ENCODE data around the gene USP4.

USP4 gene

GRCh38 chr3:49273825-49274532, 65.9 kb downstream of the USP4 start:
- TF ChIP-seq SUZ12 (IDR thresholded peaks at IDR 0.05; ENCODE audit: extremely low read depth, insufficient read depth, insufficient read length) (no peak), YY1 (IDR thresholded peaks at IDR 0.05; ENCODE audit: insufficient read depth, insufficient read length) (no peak), ZNF274 (IDR thresholded peaks at IDR 0.05; ENCODE audit: low read depth, low read length) (no peak)
- Histone ChIP-seq H3K27me3 (ENCODE audit: insufficient read depth, insufficient read length) (no peaks in the 10 kb centered on the region), H3K9me3 (ENCODE audit: insufficient read depth, low read length) (no peaks in the 10 kb centered on the region), H3K36me3 (ENCODE audit: insufficient read depth, insufficient read length, low read length) (peaks cover 49% of the 10 kb centered on the region), H3K4me3 (ENCODE audit: insufficient read length, low read depth) (no peak overlapping the region), H3K9ac (ENCODE audit: insufficient read length, low read depth) (no peak overlapping the region), H3K4me1 (ENCODE audit: insufficient read depth, insufficient read length) (peaks cover 3% of the 10 kb centered on the region)
- no peak for DNase-seq (ENCODE audit: low read depth, low spot score)

- peaks cover 3% of the 10 kb centered on the region for H3K4me1 ChIP-seq (ENCODE audit: insufficient read depth, insufficient read length)
- no peak overlapping the region for H3K9ac ChIP-seq (ENCODE audit: insufficient read length, low read depth)
- H3K9me3 ChIP-seq (ENCODE audit: insufficient read depth, low read length), result no peaks in the 10 kb centered on the region
- no peaks in the 10 kb centered on the region for H3K27me3 ChIP-seq (ENCODE audit: insufficient read depth, insufficient read length)
- no peak overlapping the region for H3K4me3 ChIP-seq (ENCODE audit: insufficient read length, low read depth)
- no peak for DNase-seq (ENCODE audit: low read depth, low spot score)
- peaks cover 21% of the 10 kb centered on the region for H3K36me3 ChIP-seq (ENCODE audit: insufficient read depth, insufficient read length, low read length)
- TF ChIP-seq ZNF274 (IDR thresholded peaks at IDR 0.05; ENCODE audit: low read depth, low read length) (no peak), SUZ12 (IDR thresholded peaks at IDR 0.05; ENCODE audit: extremely low read depth, insufficient read depth, insufficient read length) (no peak), YY1 (IDR thresholded peaks at IDR 0.05; ENCODE audit: insufficient read depth, insufficient read length) (no peak)
Measured at GRCh38 chr3:49271047-49271446, 68.8 kb downstream of the USP4 start.

- H3K9ac ChIP-seq (ENCODE audit: insufficient read length, low read depth), result no peak overlapping the region
- peaks cover 6% of the 10 kb centered on the region for H3K4me1 ChIP-seq (ENCODE audit: insufficient read depth, insufficient read length)
- DNase-seq (ENCODE audit: low read depth, low spot score), result no peak
- TF ChIP-seq ZNF274 (IDR thresholded peaks at IDR 0.05; ENCODE audit: low read depth, low read length) (no peak), SUZ12 (IDR thresholded peaks at IDR 0.05; ENCODE audit: extremely low read depth, insufficient read depth, insufficient read length) (no peak), YY1 (IDR thresholded peaks at IDR 0.05; ENCODE audit: insufficient read depth, insufficient read length) (no peak)
- no peak overlapping the region for H3K4me3 ChIP-seq (ENCODE audit: insufficient read length, low read depth)
- no peaks in the 10 kb centered on the region for H3K27me3 ChIP-seq (ENCODE audit: insufficient read depth, insufficient read length)
- H3K36me3 ChIP-seq (ENCODE audit: insufficient read depth, insufficient read length, low read length), result peaks cover 16% of the 10 kb centered on the region
- H3K9me3 ChIP-seq (ENCODE audit: insufficient read depth, low read length), result no peaks in the 10 kb centered on the region
Measured at GRCh38 chr3:49270156-49270500, 69.7 kb downstream of the USP4 start.

GRCh38 chr3:49269443-49270155, 70.3 kb downstream of the USP4 start:
- Histone ChIP-seq H3K4me3 (ENCODE audit: insufficient read length, low read depth) (no peak overlapping the region), H3K27me3 (ENCODE audit: insufficient read depth, insufficient read length) (no peaks in the 10 kb centered on the region), H3K9me3 (ENCODE audit: insufficient read depth, low read length) (no peaks in the 10 kb centered on the region), H3K4me1 (ENCODE audit: insufficient read depth, insufficient read length) (peaks cover 6% of the 10 kb centered on the region), H3K9ac (ENCODE audit: insufficient read length, low read depth) (no peak overlapping the region), H3K36me3 (ENCODE audit: insufficient read depth, insufficient read length, low read length) (peaks cover 16% of the 10 kb centered on the region)
- DNase-seq (ENCODE audit: low read depth, low spot score), result no peak
- no peak for TF ChIP-seq SUZ12 (IDR thresholded peaks at IDR 0.05; ENCODE audit: extremely low read depth, insufficient read depth, insufficient read length)
- no peak for TF ChIP-seq ZNF274 (IDR thresholded peaks at IDR 0.05; ENCODE audit: low read depth, low read length)
- no peak for TF ChIP-seq YY1 (IDR thresholded peaks at IDR 0.05; ENCODE audit: insufficient read depth, insufficient read length)

- H3K9ac ChIP-seq (ENCODE audit: insufficient read length, low read depth), result no peak overlapping the region
- peaks cover 12% of the 10 kb centered on the region for H3K36me3 ChIP-seq (ENCODE audit: insufficient read depth, insufficient read length, low read length)
- H3K27me3 ChIP-seq (ENCODE audit: insufficient read depth, insufficient read length), result no peaks in the 10 kb centered on the region
- H3K9me3 ChIP-seq (ENCODE audit: insufficient read depth, low read length), result no peaks in the 10 kb centered on the region
- DNase-seq (ENCODE audit: low read depth, low spot score), result no peak
- H3K4me1 ChIP-seq (ENCODE audit: insufficient read depth, insufficient read length), result peaks cover 6% of the 10 kb centered on the region
- TF ChIP-seq ZNF274 (IDR thresholded peaks at IDR 0.05; ENCODE audit: low read depth, low read length) (no peak), YY1 (IDR thresholded peaks at IDR 0.05; ENCODE audit: insufficient read depth, insufficient read length) (no peak)
- H3K4me3 ChIP-seq (ENCODE audit: insufficient read length, low read depth), result no peak overlapping the region
Measured at GRCh38 chr3:49266410-49267095, 73.3 kb downstream of the USP4 start.

GRCh38 chr3:49265661-49266386, 74.0 kb downstream of the USP4 start:
- Histone ChIP-seq H3K36me3 (ENCODE audit: insufficient read depth, insufficient read length, low read length) (peaks cover 6% of the 10 kb centered on the region), H3K4me1 (ENCODE audit: insufficient read depth, insufficient read length) (peaks cover 6% of the 10 kb centered on the region)
- TF ChIP-seq YY1 (IDR thresholded peaks at IDR 0.05; ENCODE audit: insufficient read depth, insufficient read length) (no peak), ZNF274 (IDR thresholded peaks at IDR 0.05; ENCODE audit: low read depth, low read length) (no peak), SUZ12 (IDR thresholded peaks at IDR 0.05; ENCODE audit: extremely low read depth, insufficient read depth, insufficient read length) (no peak)

More at GRCh38 chr3:49265661-49266386, 74.0 kb downstream of the USP4 start:
- DNase-seq (ENCODE audit: low read depth, low spot score), result no peak
- no peaks in the 10 kb centered on the region for H3K9me3 ChIP-seq (ENCODE audit: insufficient read depth, low read length)
- H3K9ac ChIP-seq (ENCODE audit: insufficient read length, low read depth), result no peak overlapping the region
- no peak overlapping the region for H3K4me3 ChIP-seq (ENCODE audit: insufficient read length, low read depth)
- no peaks in the 10 kb centered on the region for H3K27me3 ChIP-seq (ENCODE audit: insufficient read depth, insufficient read length)
